Measurements from ENCODE around the gene FUCA2. TPM values are rescaled to one million over a fixed set of nuclear protein-coding genes. Genes with fewer than 3 reads are reported as not detected.
A peak's percentile ranks its signal among the peaks of the same experiment; 100 is the strongest.

The FUCA2 gene
- total RNA-seq, 1 experiment from 2014 or later: 48.5 TPM

DNA sequence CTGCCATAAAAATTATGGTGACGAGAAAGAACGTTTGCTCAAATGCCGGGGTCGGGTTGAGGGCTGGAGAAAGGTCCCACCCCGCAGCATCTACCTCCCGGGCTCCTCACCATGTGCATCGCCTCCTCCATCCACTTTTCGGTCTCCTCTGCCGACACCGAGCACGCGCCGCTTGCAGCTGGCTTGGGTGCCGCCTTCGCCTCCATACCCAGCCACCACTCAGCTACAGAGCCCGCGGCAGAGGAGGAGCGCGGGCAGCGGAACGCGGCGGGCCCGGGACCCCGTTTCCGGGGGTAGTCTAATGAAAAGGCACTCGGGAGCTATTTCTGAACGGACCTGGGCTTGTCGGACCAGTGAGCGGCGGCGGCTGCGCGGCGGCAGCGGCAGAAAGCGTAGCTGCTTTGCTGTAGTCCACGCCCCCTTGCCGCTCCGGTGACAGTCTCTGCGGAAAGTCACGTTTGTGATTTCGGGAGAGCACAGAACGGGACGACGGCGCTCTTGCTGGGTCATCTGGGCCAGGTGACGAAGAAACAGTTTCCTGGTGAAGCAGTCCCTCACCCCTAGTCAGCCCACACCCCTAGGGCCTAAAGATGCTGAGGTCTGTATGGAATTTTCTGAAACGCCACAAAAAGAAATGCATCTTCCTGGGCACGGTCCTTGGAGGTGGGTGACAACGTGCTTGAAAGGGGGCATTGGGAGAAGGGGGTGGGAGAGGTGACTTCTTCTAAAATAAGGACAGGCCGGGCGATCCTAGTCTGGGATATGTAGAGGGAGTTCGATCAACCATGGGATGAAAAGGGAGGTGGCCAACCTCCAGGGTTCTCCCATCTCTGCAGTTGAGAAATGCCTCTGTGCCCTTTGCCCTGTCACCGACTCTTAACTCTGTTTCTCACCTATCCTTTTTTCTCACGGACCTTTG lies 60.8 kb downstream of the FUCA2 start, which contains the start of the genes ADAT2 and PEX3:
Gene ADAT2, minus strand, starts transcription at position 243 of the 919 bp plus-strand sequence. Its CDS starts 37 bp downstream, at position 206.
Gene PEX3, plus strand, starts transcription at position 353 of the 919 bp plus-strand sequence. Its CDS starts 238 bp downstream, at position 591.
- no peaks in the 10 kb centered on the region for H3K9me3 Mint-ChIP-seq
- ChIA-PET CTCF (interaction anchor here (0.5 to 1.9 kb wide), 5 partner anchors 24 to 1546 kb away, joined by 3 to 6 read pairs (median 5); no protein-coding TSS in a partner anchor), POLR2A (interaction anchor here (0.8 to 1.0 kb wide), 3 partner anchors 16 to 392 kb away, joined by 3 to 5 read pairs (median 3); partner anchors contain the start of gene LTV1)
- peak within 1 kb of the TSS; percentile 94 for H3K4me3 Mint-ChIP-seq
- peak within 1 kb of the TSS; percentile 88 for H3K27ac Mint-ChIP-seq
- H3K36me3 Mint-ChIP-seq: no peaks in the 10 kb centered on the region
- no peaks in the 10 kb centered on the region for H3K27me3 Mint-ChIP-seq (ENCODE audit: low read depth)
- peak; percentile 99 for ATAC-seq
- peaks cover 13% of the 10 kb centered on the region for H3K4me1 Mint-ChIP-seq
- DNase-seq (ENCODE audit: low spot score): peak; percentile 92
- peak; percentile 78 for TF ChIP-seq CREM (CRISPR knock-in tag; IDR thresholded peaks at IDR 0.05)
- peak; percentile 33; the same call in 1 of the 2 replicates for TF ChIP-seq NFE2L1 (CRISPR knock-in tag; IDR thresholded peaks at IDR 0.05)
- TF ChIP-seq, protein P1, sequence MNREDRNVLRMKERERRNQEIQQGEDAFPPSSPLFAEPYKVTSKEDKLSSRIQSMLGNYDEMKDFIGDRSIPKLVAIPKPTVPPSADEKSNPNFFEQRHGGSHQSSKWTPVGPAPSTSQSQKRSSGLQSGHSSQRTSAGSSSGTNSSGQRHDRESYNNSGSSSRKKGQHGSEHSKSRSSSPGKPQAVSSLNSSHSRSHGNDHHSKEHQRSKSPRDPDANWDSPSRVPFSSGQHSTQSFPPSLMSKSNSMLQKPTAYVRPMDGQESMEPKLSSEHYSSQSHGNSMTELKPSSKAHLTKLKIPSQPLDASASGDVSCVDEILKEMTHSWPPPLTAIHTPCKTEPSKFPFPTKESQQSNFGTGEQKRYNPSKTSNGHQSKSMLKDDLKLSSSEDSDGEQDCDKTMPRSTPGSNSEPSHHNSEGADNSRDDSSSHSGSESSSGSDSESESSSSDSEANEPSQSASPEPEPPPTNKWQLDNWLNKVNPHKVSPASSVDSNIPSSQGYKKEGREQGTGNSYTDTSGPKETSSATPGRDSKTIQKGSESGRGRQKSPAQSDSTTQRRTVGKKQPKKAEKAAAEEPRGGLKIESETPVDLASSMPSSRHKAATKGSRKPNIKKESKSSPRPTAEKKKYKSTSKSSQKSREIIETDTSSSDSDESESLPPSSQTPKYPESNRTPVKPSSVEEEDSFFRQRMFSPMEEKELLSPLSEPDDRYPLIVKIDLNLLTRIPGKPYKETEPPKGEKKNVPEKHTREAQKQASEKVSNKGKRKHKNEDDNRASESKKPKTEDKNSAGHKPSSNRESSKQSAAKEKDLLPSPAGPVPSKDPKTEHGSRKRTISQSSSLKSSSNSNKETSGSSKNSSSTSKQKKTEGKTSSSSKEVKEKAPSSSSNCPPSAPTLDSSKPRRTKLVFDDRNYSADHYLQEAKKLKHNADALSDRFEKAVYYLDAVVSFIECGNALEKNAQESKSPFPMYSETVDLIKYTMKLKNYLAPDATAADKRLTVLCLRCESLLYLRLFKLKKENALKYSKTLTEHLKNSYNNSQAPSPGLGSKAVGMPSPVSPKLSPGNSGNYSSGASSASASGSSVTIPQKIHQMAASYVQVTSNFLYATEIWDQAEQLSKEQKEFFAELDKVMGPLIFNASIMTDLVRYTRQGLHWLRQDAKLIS (CRISPR knock-in tag; IDR thresholded peaks at IDR 0.05; ENCODE audit: borderline replicate concordance): peak; percentile 83; the same call in 1 of the 2 replicates
- TF ChIP-seq ZNF532 (CRISPR knock-in tag; IDR thresholded peaks at IDR 0.05; ENCODE audit: borderline replicate concordance): no peak
- TF ChIP-seq, protein P2, sequence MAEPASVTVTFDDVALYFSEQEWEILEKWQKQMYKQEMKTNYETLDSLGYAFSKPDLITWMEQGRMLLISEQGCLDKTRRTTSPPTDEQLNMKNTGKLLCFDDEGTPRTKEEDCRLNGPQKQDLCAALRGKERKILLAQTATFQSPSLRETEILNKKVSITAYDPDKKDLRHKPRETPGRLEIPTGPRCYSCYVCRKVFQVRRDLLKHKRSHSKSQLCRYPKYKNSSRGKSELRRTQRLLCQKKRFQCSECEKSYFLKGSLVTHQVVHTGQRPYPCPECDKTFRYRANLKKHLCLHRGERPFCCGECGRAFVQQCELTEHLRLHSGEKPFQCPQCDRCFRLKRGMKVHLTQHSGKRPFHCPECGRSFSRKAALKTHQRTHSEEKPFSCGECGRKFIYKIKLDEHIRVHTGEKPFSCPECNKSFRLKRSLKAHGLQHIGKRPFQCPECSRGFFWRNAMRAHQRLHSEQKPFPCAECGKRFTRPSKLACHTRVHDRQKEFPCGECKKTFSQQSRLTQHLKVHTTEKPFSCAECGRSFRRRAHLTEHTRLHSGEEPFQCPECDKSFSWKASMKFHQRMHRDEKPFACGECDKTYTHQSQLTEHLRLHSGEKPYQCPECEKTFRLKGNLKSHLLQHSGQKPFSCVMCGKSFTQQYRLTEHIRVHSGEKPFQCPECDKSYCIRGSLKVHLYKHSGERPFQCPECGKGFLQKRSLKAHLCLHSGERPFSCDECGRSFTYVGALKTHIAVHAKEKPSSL (CRISPR knock-in tag; conservative IDR thresholded peaks at IDR 0.05): no peak
- TF ChIP-seq, protein P3, sequence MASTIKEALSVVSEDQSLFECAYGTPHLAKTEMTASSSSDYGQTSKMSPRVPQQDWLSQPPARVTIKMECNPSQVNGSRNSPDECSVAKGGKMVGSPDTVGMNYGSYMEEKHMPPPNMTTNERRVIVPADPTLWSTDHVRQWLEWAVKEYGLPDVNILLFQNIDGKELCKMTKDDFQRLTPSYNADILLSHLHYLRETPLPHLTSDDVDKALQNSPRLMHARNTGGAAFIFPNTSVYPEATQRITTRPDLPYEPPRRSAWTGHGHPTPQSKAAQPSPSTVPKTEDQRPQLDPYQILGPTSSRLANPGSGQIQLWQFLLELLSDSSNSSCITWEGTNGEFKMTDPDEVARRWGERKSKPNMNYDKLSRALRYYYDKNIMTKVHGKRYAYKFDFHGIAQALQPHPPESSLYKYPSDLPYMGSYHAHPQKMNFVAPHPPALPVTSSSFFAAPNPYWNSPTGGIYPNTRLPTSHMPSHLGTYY (CRISPR knock-in tag; IDR thresholded peaks at IDR 0.05): no peak; the same call in 1 of the 2 replicates
- TF ChIP-seq HMGXB4 (CRISPR knock-in tag; IDR thresholded peaks at IDR 0.05): peak; percentile 77
- TF ChIP-seq ATF1 (CRISPR knock-in tag; IDR thresholded peaks at IDR 0.05): 0 out of 2 replicates have a peak, but pooled peaks have one; percentile 26
- peak; percentile 92 for TF ChIP-seq MAX (CRISPR knock-in tag; IDR thresholded peaks at IDR 0.05)
- TF ChIP-seq ZNF263 (CRISPR knock-in tag; IDR thresholded peaks at IDR 0.05; ENCODE audit: low read depth): peak; percentile 64
- 0 out of 2 replicates have a peak, but pooled peaks have one; percentile 72 for TF ChIP-seq SMAD3 (CRISPR knock-in tag; IDR thresholded peaks at IDR 0.05; ENCODE audit: borderline replicate concordance)
- TF ChIP-seq ZNF232 (CRISPR knock-in tag; IDR thresholded peaks at IDR 0.05): peak; percentile 73; the same call in 1 of the 2 replicates
- TF ChIP-seq FOXP1 (CRISPR knock-in tag; IDR thresholded peaks at IDR 0.05; ENCODE audit: borderline replicate concordance): peak; percentile 93
- 0 out of 2 replicates have a peak, but pooled peaks have one; percentile 69 for TF ChIP-seq ZNF281 (CRISPR knock-in tag; IDR thresholded peaks at IDR 0.05)
- TF ChIP-seq ZNF219 (CRISPR knock-in tag; IDR thresholded peaks at IDR 0.05; ENCODE audit: borderline replicate concordance): 0 out of 2 replicates have a peak, but pooled peaks have one; percentile 45
- TF ChIP-seq CREB1 (CRISPR knock-in tag; IDR thresholded peaks at IDR 0.05): peak; percentile 59; the same call in 1 of the 2 replicates
- TF ChIP-seq NFYB (CRISPR knock-in tag; conservative IDR thresholded peaks at IDR 0.05; ENCODE audit: low read depth): peak; percentile 49
- no peak for TF ChIP-seq TP53 (CRISPR knock-in tag; IDR thresholded peaks at IDR 0.05)

Measured in WTC11 (cell line).